LNCaP clone FGC (cell line): ENCODE results near the gene TXNRD1.
"Not testable (repeated sequence)": the region's sequence is repeated elsewhere in the genome, so short reads cannot be mapped to it uniquely, and the experiment has no call there.

Experiments
- DNase-seq: peaks from one replicate; pipeline ENCODE4 v3.0.0-alpha.2; 2011; ENCODE audit warnings: low read depth
- H3K4me3 ChIP-seq: 2 replicates; pipeline ENCODE4 v1.5.1; 2011; ENCODE audit warnings: mild to moderate bottlenecking, low read depth, low read length, control low read depth
- CTCF ChIP-seq: IDR thresholded peaks from 2 replicates; pipeline ENCODE4 v1.5.1; 2012; ENCODE audit warnings: mild to moderate bottlenecking; ENCODE audit not compliant: control insufficient read depth, insufficient read depth; ENCODE audit errors: extremely low read depth

TXNRD1 gene

GRCh38 chr12:104172570-104172947 is 43.0 kb upstream of the TXNRD1 start:
- TF ChIP-seq CTCF, result no peak
- H3K4me3 ChIP-seq, result no peak overlapping the region
- no peak for DNase-seq

GRCh38 chr12:104173804-104174203 is 41.8 kb upstream of the TXNRD1 start:
- DNase-seq, H3K4me3 ChIP-seq: not testable (repeated sequence)

GRCh38 chr12:104175726-104176247 is 39.8 kb upstream of the TXNRD1 start:
- H3K4me3 ChIP-seq, result no peak overlapping the region
- DNase-seq, result no peak
- no peak for TF ChIP-seq CTCF

GRCh38 chr12:104177336-104177662 is 38.3 kb upstream of the TXNRD1 start:
- no peak for TF ChIP-seq CTCF
- DNase-seq, result no peak
- H3K4me3 ChIP-seq, result no peak overlapping the region

- DNase-seq, result no peak
- no peak overlapping the region for H3K4me3 ChIP-seq
- no peak for TF ChIP-seq CTCF
Measured at GRCh38 chr12:104177663-104178501, 37.7 kb upstream of the TXNRD1 start.

GRCh38 chr12:104180374-104180773 is 35.2 kb upstream of the TXNRD1 start:
- peak; percentile 8 for DNase-seq
- H3K4me3 ChIP-seq, result no peak overlapping the region
- TF ChIP-seq CTCF, result no peak

- no peak for DNase-seq
- no peak overlapping the region for H3K4me3 ChIP-seq
- no peak for TF ChIP-seq CTCF
Measured at GRCh38 chr12:104181313-104181712, 34.3 kb upstream of the TXNRD1 start.
